IMR-90 (cell line): Measurements from ENCODE around the gene IL18R1. TPM values are rescaled to one million over a fixed set of nuclear protein-coding genes. Genes with fewer than 3 reads are reported as not detected.
A peak's percentile ranks its signal among the peaks of the same experiment; 100 is the strongest.

Source experiments
- ATAC-seq: fragments of 200-7000 bp; cut with Tn5 transposase; 2 replicates; pipeline ENCODE4 v1.9.1; 2020; ENCODE audit warnings: low read depth, mild to moderate bottlenecking, moderate library complexity
- BruUV-seq: library from RNA; stranded (reverse); fragments of 400-500 nt; replicated peaks from 2 replicates; lab custom pipeline; 2021; lab: Mats Ljungman, UMichigan
- CTCF ChIA-PET: fragments of 300-600 bp; formaldehyde crosslinking; extraction: SDS; loops from one replicate; lab custom pipeline; 2021; ENCODE audit warnings: antibody characterized with exemption; lab: Yijun Ruan, JAX
- POLR2A ChIA-PET: fragments of 300-600 bp; sonication (Branson Sonifier 250); formaldehyde crosslinking; loops from one replicate; lab custom pipeline; 2022; ENCODE audit warnings: antibody characterized with exemption; ENCODE audit not compliant: unreplicated experiment; lab: Charles Lee
- DNase-seq: peaks from one replicate; pipeline ENCODE4 v3.0.0; 2013
- H2AFZ ChIP-seq: replicated peaks from 2 replicates; pipeline ENCODE3; 2013; ENCODE audit warnings: low read length, mild to moderate bottlenecking; ENCODE audit not compliant: poor library complexity
- H2AK5ac ChIP-seq: 2 replicates; pipeline ENCODE4 v1.6.1; 2013; ENCODE audit warnings: low read depth, low read length, inconsistent platforms
- H2AK9ac ChIP-seq: replicated peaks from 2 replicates; pipeline ENCODE3; 2013; ENCODE audit warnings: mild to moderate bottlenecking, low read depth, low read length, moderate library complexity; ENCODE audit not compliant: poor library complexity
- H2BK120ac ChIP-seq: 2 replicates; pipeline ENCODE4 v1.6.1; 2013; ENCODE audit warnings: low read depth, low read length, inconsistent platforms
- H2BK15ac ChIP-seq: 3 replicates; pipeline ENCODE4 v1.6.1; 2013; ENCODE audit warnings: low read depth, low read length, inconsistent platforms
- H2BK20ac ChIP-seq: 2 replicates; pipeline ENCODE4 v1.6.1; 2013; ENCODE audit warnings: low read depth, mild to moderate bottlenecking, inconsistent platforms, low read length, moderate library complexity
- H2BK5ac ChIP-seq: 2 replicates; pipeline ENCODE4 v1.6.1; 2013; ENCODE audit warnings: mild to moderate bottlenecking, low read depth, low read length, inconsistent platforms; ENCODE audit not compliant: poor library complexity, severe bottlenecking
- H3K14ac ChIP-seq: replicated peaks from 2 replicates; pipeline ENCODE4 v1.6.1; 2013; ENCODE audit warnings: low read depth, low read length, inconsistent platforms
- H3K18ac ChIP-seq: 2 replicates; pipeline ENCODE4 v1.6.1; 2013; ENCODE audit warnings: low read depth, low read length, control low read depth
- H3K23ac ChIP-seq: 2 replicates; pipeline ENCODE4 v1.6.1; 2013; ENCODE audit warnings: low read depth, low read length, inconsistent platforms
- H3K27ac ChIP-seq: 2 replicates; pipeline ENCODE4 v1.5.1; 2013; ENCODE audit warnings: mild to moderate bottlenecking, control low read depth, low read length; ENCODE audit not compliant: insufficient read depth
- H3K27me3 ChIP-seq: 2 replicates; pipeline ENCODE4 v1.6.1; 2013; ENCODE audit warnings: low read length; ENCODE audit not compliant: control insufficient read depth, insufficient read depth
- H3K36me3 ChIP-seq: 2 replicates; pipeline ENCODE4 v1.6.1; 2013; ENCODE audit warnings: low read length, mixed read lengths; ENCODE audit not compliant: control insufficient read depth, insufficient read depth
- H3K4ac ChIP-seq: 2 replicates; pipeline ENCODE4 v1.6.1; 2013; ENCODE audit warnings: low read depth, low read length, inconsistent platforms
- H3K4me1 ChIP-seq: 2 replicates; pipeline ENCODE4 v1.6.1; 2013; ENCODE audit warnings: low read length, mixed read lengths; ENCODE audit not compliant: control insufficient read depth, insufficient read depth
- H3K4me2 ChIP-seq: 2 replicates; pipeline ENCODE4 v1.6.1; 2013; ENCODE audit warnings: low read depth, mild to moderate bottlenecking, control low read depth, low read length, moderate library complexity
- H3K4me3 ChIP-seq: 2 replicates; pipeline ENCODE4 v1.5.1; 2013; ENCODE audit warnings: low read depth, mild to moderate bottlenecking, control low read depth, low read length, moderate library complexity; ENCODE audit not compliant: insufficient read depth
- H3K56ac ChIP-seq: 2 replicates; pipeline ENCODE4 v1.6.1; 2013; ENCODE audit warnings: low read length, inconsistent platforms; ENCODE audit not compliant: insufficient read depth; ENCODE audit errors: extremely low read depth
- H3K79me1 ChIP-seq, 2 experiments: 2 replicates each; pipeline ENCODE4 v1.6.1; 2013; ENCODE audit warnings: low read length in 2 of 2, inconsistent platforms in 1 of 2, low read depth in 1 of 2
- H3K9ac ChIP-seq: 2 replicates; pipeline ENCODE4 v1.6.1; 2013; ENCODE audit warnings: low read depth, low read length, control low read depth
- H3K9me1 ChIP-seq: 2 replicates; pipeline ENCODE4 v1.6.1; 2013; ENCODE audit warnings: low read length, inconsistent platforms; ENCODE audit not compliant: insufficient read depth
- H3K9me3 ChIP-seq: 2 replicates; pipeline ENCODE4 v1.6.1; 2013; ENCODE audit warnings: low read length; ENCODE audit not compliant: control insufficient read depth, insufficient read depth
- H4K20me1 ChIP-seq: 2 replicates; pipeline ENCODE4 v1.6.1; 2013; ENCODE audit warnings: low read length, inconsistent platforms; ENCODE audit not compliant: insufficient read depth
- H4K5ac ChIP-seq: 2 replicates; pipeline ENCODE4 v1.6.1; 2013; ENCODE audit warnings: mild to moderate bottlenecking, low read depth, low read length, control low read depth
- H4K8ac ChIP-seq, 2 experiments: 2 replicates each; pipeline ENCODE4 v1.6.1; 2013; ENCODE audit warnings: low read depth in 2 of 2, low read length in 2 of 2, control low read depth in 1 of 2, inconsistent platforms in 1 of 2
- H4K91ac ChIP-seq: 2 replicates; pipeline ENCODE4 v1.6.1; 2013; ENCODE audit warnings: low read depth, low read length, inconsistent platforms; ENCODE audit not compliant: insufficient read depth
- BHLHE40 ChIP-seq: fragments of 150-350 bp; IDR thresholded peaks from 2 replicates; pipeline ENCODE4 v1.6.1; 2016; ENCODE audit warnings: mild to moderate bottlenecking, low read depth, low read length
- CHD1 ChIP-seq: IDR thresholded peaks from 2 replicates; pipeline ENCODE4 v1.6.1; 2012; ENCODE audit warnings: low read depth, low read length, improper control_type of control experiment
- MAFK ChIP-seq: IDR thresholded peaks from 2 replicates; pipeline ENCODE4 v1.6.1; 2012; ENCODE audit warnings: low read depth, low read length, improper control_type of control experiment
- MAZ ChIP-seq: IDR thresholded peaks from 2 replicates; pipeline ENCODE4 v1.6.1; 2012; ENCODE audit warnings: low read depth, mild to moderate bottlenecking, low read length, improper control_type of control experiment, moderate library complexity, borderline replicate concordance
- NFE2L2 ChIP-seq: fragments of 150-350 bp; IDR thresholded peaks from 2 replicates; pipeline ENCODE4 v1.6.1; 2016; ENCODE audit warnings: low read depth, mild to moderate bottlenecking, low read length
- RAD21 ChIP-seq: IDR thresholded peaks from 2 replicates; pipeline ENCODE4 v1.6.1; 2012; ENCODE audit warnings: low read length, improper control_type of control experiment
- RCOR1 ChIP-seq: IDR thresholded peaks from 2 replicates; pipeline ENCODE4 v1.6.1; 2012; ENCODE audit warnings: mild to moderate bottlenecking, low read length, improper control_type of control experiment; ENCODE audit not compliant: insufficient replicate concordance
- RFX5 ChIP-seq: IDR thresholded peaks from 2 replicates; pipeline ENCODE4 v1.8.0; 2012; ENCODE audit warnings: low read depth, mild to moderate bottlenecking, low read length, moderate library complexity
- SMC3 ChIP-seq: fragments of 150-350 bp; IDR thresholded peaks from 2 replicates; pipeline ENCODE4 v1.6.1; 2016; ENCODE audit warnings: low read depth, mild to moderate bottlenecking, antibody characterized with exemption, low read length, moderate library complexity
- WGBS, 2 experiments: methylation state at CpG; one replicate each; pipeline versions ENCODE4 v1.1.5 to v1.1.7; 2013; ENCODE audit warnings: missing lambda C conversion rate in 2 of 2; ENCODE audit not compliant: insufficient read length in 1 of 2; ENCODE audit errors: extremely low coverage in 2 of 2; 5-methylcytosine and 5-hydroxymethylcytosine counted together
- dilution Hi-C: fragments of 300-500 bp; cut with HindIII; formaldehyde crosslinking; loops from one replicate; pipeline ENCODE4 v1.14.3; 2018; ENCODE audit warnings: low sequenced_read_pairs; ENCODE audit not compliant: unreplicated experiment
- in situ Hi-C: fragments of 300-500 bp; cut with MboI; formaldehyde crosslinking; loops from 3 replicates; pipeline ENCODE4 v1.14.3; 2019; ENCODE audit warnings: low sequenced_read_pairs, inconsistent platforms, mixed read lengths
- intact Hi-C: fragments of 100-400 bp; cut with micrococcal nuclease; formaldehyde crosslinking; loops from 2 replicates; pipeline ENCODE4 v1.10.0; 2022
- polyA plus RNA-seq, 3 experiments: library from polyadenylated mRNA; depleted of rRNA; stranded (reverse); fragments of >200 nt; gene quantifications; 2 replicates each; pipeline ENCODE4 v1.2.3, GENCODE V29; 2012; ENCODE audit warnings: low replicate concordance in 1 of 3
- total RNA-seq: library from RNA; depleted of rRNA; stranded (reverse); fragments of >200 nt; gene quantifications from 2 replicates; pipeline ENCODE4 v1.2.3, GENCODE V29; 2012

IL18R1 gene
- total and polyA plus RNA-seq, 2 of the 4 experiments (the other 2 are of a cell fraction): 0.18 to 0.24 TPM

- H3K9me1 ChIP-seq: no peaks in the 10 kb centered on the region
- H2AK5ac ChIP-seq: no peak overlapping the region
- H3K56ac ChIP-seq: no peak overlapping the region
- no peaks in the 10 kb centered on the region for H3K79me1 ChIP-seq
- peak overlapping the region; percentile 62 to 79; a peak in 1 of 4 replicates for H4K8ac ChIP-seq
- in situ Hi-C loops: loop anchor here (5.0 kb wide), 1 partner anchor 104 kb away; no protein-coding TSS in a partner anchor
- no peak overlapping the region for H2BK5ac ChIP-seq
- 0 out of 2 replicates have a peak overlapping the region, but pooled peaks have one; percentile 45 for H4K91ac ChIP-seq
- intact Hi-C loops: loop anchor here (1.0 to 10.0 kb wide), 4 partner anchors 87 to 472 kb away; no protein-coding TSS in a partner anchor
- no peak overlapping the region for H2BK120ac ChIP-seq
- no peaks in the 10 kb centered on the region for H3K9me3 ChIP-seq
- no peaks in the 10 kb centered on the region for H3K36me3 ChIP-seq
- no peak overlapping the region for H2AK9ac ChIP-seq
- no peak overlapping the region for H4K5ac ChIP-seq
- no peak overlapping the region for H3K23ac ChIP-seq
- H3K4me2 ChIP-seq: peak overlapping the region; percentile 63
- no peak overlapping the region for H2BK20ac ChIP-seq
- peak overlapping the region; percentile 77 for H3K9ac ChIP-seq
- H3K4ac ChIP-seq: peak overlapping the region; percentile 66; the same call in 1 of the 2 replicates
- no peak for TF ChIP-seq RAD21
- TF ChIP-seq NFE2L2: no peak
- no peak for TF ChIP-seq RCOR1
- no peak for TF ChIP-seq MAZ
- no peak for TF ChIP-seq SMC3
- TF ChIP-seq CHD1: no peak
- TF ChIP-seq RFX5: no peak
- TF ChIP-seq BHLHE40: no peak
- no peak for TF ChIP-seq MAFK
- peak overlapping the region; percentile 99 for H2AFZ ChIP-seq
- H3K4me3 ChIP-seq: peak overlapping the region; percentile 83
- H3K27ac ChIP-seq: peak overlapping the region; percentile 24; the same call in 1 of the 2 replicates
- ChIA-PET POLR2A (no interaction called here), CTCF (interaction anchor here (0.6 to 1.3 kb wide), 9 partner anchors 12 to 352 kb away, joined by 3 to 6 read pairs (median 4); no protein-coding TSS in a partner anchor)
- no peak for DNase-seq
- dilution Hi-C loops: no loop called here
- H3K4me1 ChIP-seq: peaks cover 2% of the 10 kb centered on the region; the same call in 1 of the 2 replicates
- H4K20me1 ChIP-seq: no peaks in the 10 kb centered on the region
- no peak overlapping the region for H3K18ac ChIP-seq
- 0 out of 2 replicates have a peak, but pooled peaks cover 2% of the 10 kb centered on the region for H3K27me3 ChIP-seq
- no TSS peak for BruUV-seq
- H2BK15ac ChIP-seq: 0 out of 3 replicates have a peak overlapping the region, but pooled peaks have one; percentile 79
- H3K14ac ChIP-seq: no peak overlapping the region
- no peak for ATAC-seq
- no CpG with 5 or more reads among the region's 7 CpGs for WGBS, 2 experiments
Measured at GRCh38 chr2:102356381-102356712, 751 bp downstream of the IL18R1 start.
